Measurements from ENCODE around the gene MAP3K12.

The MAP3K12 gene

GRCh38 chr12:53532524-53533445 is 33.5 kb upstream of the MAP3K12 start:
- Histone ChIP-seq H3K27ac (replicated peaks) (no peak overlapping the region), H3K27me3 (ENCODE audit: insufficient read depth, poor library complexity, severe bottlenecking) (no peaks in the 10 kb centered on the region), H3K4me3 (replicated peaks; ENCODE audit: insufficient read depth, low read length) (no peak overlapping the region)
- TF ChIP-seq POLR2AphosphoS5 (IDR thresholded peaks at IDR 0.05; ENCODE audit: low read depth): no peak
- TF ChIP-seq REST (IDR thresholded peaks at IDR 0.05; ENCODE audit: insufficient replicate concordance, low read depth): no peak
- no peak for TF ChIP-seq CTCF (IDR thresholded peaks at IDR 0.05; ENCODE audit: insufficient read depth, low read length)
- DNase-seq (ENCODE audit: low read depth in 1 of 2, low spot score in 1 of 2): no peak

- TF ChIP-seq CTCF (IDR thresholded peaks at IDR 0.05; ENCODE audit: insufficient read depth, low read length) (no peak), POLR2AphosphoS5 (IDR thresholded peaks at IDR 0.05; ENCODE audit: low read depth) (no peak), SPI1 (IDR thresholded peaks at IDR 0.05; ENCODE audit: borderline replicate concordance, low read depth) (no peak), GABPA (IDR thresholded peaks at IDR 0.05; ENCODE audit: low read depth) (no peak), REST (IDR thresholded peaks at IDR 0.05; ENCODE audit: insufficient replicate concordance, low read depth) (no peak)
- Histone ChIP-seq H3K4me3 (replicated peaks; ENCODE audit: insufficient read depth, low read length) (no peak overlapping the region), H3K27me3 (ENCODE audit: insufficient read depth, poor library complexity, severe bottlenecking) (no peaks in the 10 kb centered on the region), H3K27ac (replicated peaks) (no peak overlapping the region)
- DNase-seq (ENCODE audit: low read depth in 1 of 2, low spot score in 1 of 2): no peak
Observed at GRCh38 chr12:53532021-53532420, 32.8 kb upstream of the MAP3K12 start.

GRCh38 chr12:53530920-53531319 is 31.7 kb upstream of the MAP3K12 start:
- TF ChIP-seq SPI1 (IDR thresholded peaks at IDR 0.05; ENCODE audit: borderline replicate concordance, low read depth) (no peak), REST (IDR thresholded peaks at IDR 0.05; ENCODE audit: insufficient replicate concordance, low read depth) (no peak), GABPA (IDR thresholded peaks at IDR 0.05; ENCODE audit: low read depth) (no peak), CTCF (IDR thresholded peaks at IDR 0.05; ENCODE audit: insufficient read depth, low read length) (no peak), POLR2AphosphoS5 (IDR thresholded peaks at IDR 0.05; ENCODE audit: low read depth) (no peak)
- Histone ChIP-seq H3K27me3 (ENCODE audit: insufficient read depth, poor library complexity, severe bottlenecking) (no peaks in the 10 kb centered on the region), H3K4me3 (replicated peaks; ENCODE audit: insufficient read depth, low read length) (no peak overlapping the region), H3K27ac (replicated peaks) (no peak overlapping the region)
- DNase-seq (ENCODE audit: low read depth in 1 of 2, low spot score in 1 of 2): no peak
